Fibroblast of mammary gland (primary cell): Measurements from ENCODE around the gene TCF7L2.

Experiments used
- DNase-seq: peaks from one replicate; pipeline ENCODE4 v3.0.0-alpha.2; 2010; ENCODE audit warnings: low read depth
- H3K4me3 ChIP-seq: 2 replicates; pipeline ENCODE4 v1.5.1; 2011; ENCODE audit warnings: low read depth, mild to moderate bottlenecking, low read length, moderate library complexity; ENCODE audit not compliant: control insufficient read depth
- CTCF ChIP-seq: conservative IDR thresholded peaks from 2 replicates; pipeline ENCODE4 v1.5.1; 2011; ENCODE audit warnings: low read depth, low read length, inconsistent platforms; ENCODE audit not compliant: control insufficient read depth, insufficient read depth

TCF7L2 gene

GRCh38 chr10:113167702-113168101 is 217.7 kb downstream of the TCF7L2 start:
- no peak for TF ChIP-seq CTCF
- no peak overlapping the region for H3K4me3 ChIP-seq
- DNase-seq = no peak

- H3K4me3 ChIP-seq = no peak overlapping the region
- DNase-seq = no peak
- no peak for TF ChIP-seq CTCF
Observed at GRCh38 chr10:113168584-113168983, 218.5 kb downstream of the TCF7L2 start.

GRCh38 chr10:113169111-113169510 is 219.1 kb downstream of the TCF7L2 start:
- DNase-seq = no peak
- no peak for TF ChIP-seq CTCF
- H3K4me3 ChIP-seq = no peak overlapping the region

GRCh38 chr10:113169853-113170460 is 219.9 kb downstream of the TCF7L2 start:
- TF ChIP-seq CTCF = no peak
- H3K4me3 ChIP-seq = no peak overlapping the region
- DNase-seq = no peak

- no peak for DNase-seq
- TF ChIP-seq CTCF = no peak
Observed at GRCh38 chr10:113171662-113172061, 221.6 kb downstream of the TCF7L2 start.

GRCh38 chr10:113175176-113175575 is 225.1 kb downstream of the TCF7L2 start:
- no peak for DNase-seq
- no peak for TF ChIP-seq CTCF
- no peak overlapping the region for H3K4me3 ChIP-seq

More at GRCh38 chr10:113171662-113172061, 221.6 kb downstream of the TCF7L2 start:
- H3K4me3 ChIP-seq = no peak overlapping the region
